Lower leg skin (tissue), 4 donors: Measurements from ENCODE around the gene TBXAS1. TPM values are rescaled to one million over a fixed set of nuclear protein-coding genes. Genes with fewer than 3 reads are reported as not detected.

Experiments
- DNase-seq, 2 donors: peaks; one replicate each; pipeline ENCODE4 v3.0.0-alpha.2; 2019; ENCODE audit warnings: low spot score in 2 of 2
- H3K4me3 ChIP-seq: fragments of 200-600 bp; sonication (generic); 2 replicates; pipeline ENCODE4 v1.5.1; 2017; ENCODE audit warnings: mild to moderate bottlenecking, low read depth; ENCODE audit not compliant: poor library complexity, severe bottlenecking
- POLR2A ChIP-seq, 2 donors: fragments of 450-650 bp; IDR thresholded peaks; one replicate each; pipeline ENCODE4 v1.6.1; 2016 to 2017; ENCODE audit warnings: antibody characterized with exemption in 2 of 2, mild to moderate bottlenecking in 1 of 2, moderate library complexity in 1 of 2
- WGBS, 2 donors: methylation state at CpG; one replicate each; pipeline ENCODE4 v1.1.5; 2018; 5-methylcytosine and 5-hydroxymethylcytosine counted together
- intact Hi-C: fragments of 100-400 bp; cut with DNase I; formaldehyde crosslinking; loops from one replicate; pipeline ENCODE4 v1.15.0; 2023; ENCODE audit warnings: low total_unique reads
- total RNA-seq, 4 donors: library from RNA; depleted of rRNA; stranded (reverse); fragments of >200 nt; gene quantifications; one replicate each; pipeline ENCODE4 v1.1.0, GENCODE V29; 2016
- TF ChIP-seq, protein P1 (sequence below), 3 donors: fragments of 450-650 bp; IDR thresholded peaks; one replicate each; pipeline ENCODE4 v1.5.1; 2016; ENCODE audit warnings: antibody characterized with exemption in 3 of 3, mild to moderate bottlenecking in 3 of 3, moderate library complexity in 2 of 3

The TBXAS1 gene
- total RNA-seq, 4 donors from 2014 or later = 0.91 to 9.9 (median 2.4) TPM

DNA sequence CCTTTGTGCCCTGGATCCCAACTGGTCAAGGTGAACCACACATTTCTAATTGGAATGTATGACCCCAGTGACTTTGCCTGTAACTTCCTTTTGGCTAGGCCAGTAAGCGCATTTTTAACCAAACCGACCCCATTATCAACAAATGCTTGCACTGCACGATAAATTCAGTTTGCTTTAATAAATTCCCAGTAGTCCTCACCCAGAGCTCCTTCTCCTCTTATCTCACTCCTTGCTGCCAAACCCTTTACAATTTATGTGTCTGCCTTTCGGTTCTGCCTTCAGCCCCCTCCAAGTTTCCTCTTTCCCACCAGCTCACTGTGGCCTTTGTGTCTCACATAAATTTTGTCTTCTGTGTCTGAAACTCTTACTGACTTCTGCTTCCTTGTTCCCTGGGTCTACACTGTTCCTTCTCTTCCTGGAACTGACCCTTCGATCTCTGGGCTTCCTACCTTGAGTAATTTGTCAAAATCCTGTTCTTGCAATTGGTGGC lies 59.0 kb downstream of the TBXAS1 start:
- no peak overlapping the region for H3K4me3 ChIP-seq
- DNase-seq = no peak
- no peak for TF ChIP-seq POLR2A (IDR thresholded peaks at IDR 0.05)
- TF ChIP-seq, protein P1, sequence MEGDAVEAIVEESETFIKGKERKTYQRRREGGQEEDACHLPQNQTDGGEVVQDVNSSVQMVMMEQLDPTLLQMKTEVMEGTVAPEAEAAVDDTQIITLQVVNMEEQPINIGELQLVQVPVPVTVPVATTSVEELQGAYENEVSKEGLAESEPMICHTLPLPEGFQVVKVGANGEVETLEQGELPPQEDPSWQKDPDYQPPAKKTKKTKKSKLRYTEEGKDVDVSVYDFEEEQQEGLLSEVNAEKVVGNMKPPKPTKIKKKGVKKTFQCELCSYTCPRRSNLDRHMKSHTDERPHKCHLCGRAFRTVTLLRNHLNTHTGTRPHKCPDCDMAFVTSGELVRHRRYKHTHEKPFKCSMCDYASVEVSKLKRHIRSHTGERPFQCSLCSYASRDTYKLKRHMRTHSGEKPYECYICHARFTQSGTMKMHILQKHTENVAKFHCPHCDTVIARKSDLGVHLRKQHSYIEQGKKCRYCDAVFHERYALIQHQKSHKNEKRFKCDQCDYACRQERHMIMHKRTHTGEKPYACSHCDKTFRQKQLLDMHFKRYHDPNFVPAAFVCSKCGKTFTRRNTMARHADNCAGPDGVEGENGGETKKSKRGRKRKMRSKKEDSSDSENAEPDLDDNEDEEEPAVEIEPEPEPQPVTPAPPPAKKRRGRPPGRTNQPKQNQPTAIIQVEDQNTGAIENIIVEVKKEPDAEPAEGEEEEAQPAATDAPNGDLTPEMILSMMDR (IDR thresholded peaks at IDR 0.05) = no peak
- intact Hi-C loops = no loop called here
- WGBS, 2 donors = 76 to 77% methylated on average over 5 of the region's 5 CpGs

DNA sequence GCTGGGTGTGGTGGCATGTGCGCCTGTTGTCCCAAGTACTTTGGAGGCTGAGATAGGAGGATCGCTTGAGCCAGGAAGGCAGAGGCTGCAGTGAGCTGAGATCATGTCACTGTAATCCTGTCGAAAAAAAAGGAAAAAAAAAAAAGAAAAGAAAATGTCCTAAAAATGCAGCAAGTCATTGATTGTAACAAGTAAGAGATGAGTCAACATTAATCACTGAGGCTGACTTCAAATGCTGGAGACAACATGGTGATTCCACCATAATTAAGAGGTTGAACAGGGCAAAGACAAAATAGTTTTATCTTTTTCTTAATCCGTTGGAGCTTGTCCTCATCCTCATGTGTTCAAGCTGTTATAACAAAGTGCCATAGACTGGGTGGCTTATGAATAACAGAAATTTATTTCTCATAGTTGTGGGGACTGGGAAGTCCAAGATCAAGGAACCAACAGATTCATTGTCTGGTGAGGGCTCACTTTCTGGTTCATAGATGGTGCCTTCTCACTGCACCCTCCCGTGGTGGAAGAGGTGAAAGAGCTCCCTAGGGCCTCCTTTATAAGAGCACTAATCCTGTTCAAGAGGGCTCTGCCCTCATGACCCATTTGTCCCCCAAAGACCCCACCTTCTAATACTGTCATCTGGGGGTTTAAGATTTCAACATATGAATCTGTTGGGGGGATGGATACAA lies 60.3 kb downstream of the TBXAS1 start:
- intact Hi-C loops = no loop called here
- WGBS, 2 donors = 81 to 83% methylated on average over 5 of the region's 5 CpGs

DNA sequence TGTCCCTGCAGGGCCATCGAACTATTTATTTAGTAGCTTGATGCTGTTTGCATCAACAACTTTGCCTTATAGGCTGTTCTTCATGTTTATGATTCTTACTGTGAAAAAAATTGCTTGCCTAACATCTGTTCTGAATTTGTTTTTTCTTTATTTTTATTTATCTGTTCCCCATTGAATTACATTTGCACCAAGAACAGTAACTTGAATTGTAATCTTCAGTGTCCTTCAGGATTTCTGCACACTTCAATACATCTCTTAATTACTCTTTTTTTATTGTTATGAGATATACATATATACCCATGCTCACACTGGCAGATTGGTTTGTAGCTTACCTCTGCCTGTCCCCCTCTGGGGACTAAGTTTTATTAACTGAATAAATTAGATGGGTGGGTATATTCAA lies 64.4 kb downstream of the TBXAS1 start:
- no peak for DNase-seq
- H3K4me3 ChIP-seq = no peak overlapping the region
- intact Hi-C loops = no loop called here
- TF ChIP-seq, protein P1 (IDR thresholded peaks at IDR 0.05) = no peak
- TF ChIP-seq POLR2A (IDR thresholded peaks at IDR 0.05) = no peak
- 70 to 79% methylated on average over 1 of the region's 1 CpG for WGBS, 2 donors

More for the DNA sequence above, 60.3 kb downstream of the TBXAS1 start:
- H3K4me3 ChIP-seq = no peak overlapping the region
- DNase-seq = no peak
- TF ChIP-seq, protein P1 (IDR thresholded peaks at IDR 0.05) = no peak
- no peak for TF ChIP-seq POLR2A (IDR thresholded peaks at IDR 0.05)

DNA sequence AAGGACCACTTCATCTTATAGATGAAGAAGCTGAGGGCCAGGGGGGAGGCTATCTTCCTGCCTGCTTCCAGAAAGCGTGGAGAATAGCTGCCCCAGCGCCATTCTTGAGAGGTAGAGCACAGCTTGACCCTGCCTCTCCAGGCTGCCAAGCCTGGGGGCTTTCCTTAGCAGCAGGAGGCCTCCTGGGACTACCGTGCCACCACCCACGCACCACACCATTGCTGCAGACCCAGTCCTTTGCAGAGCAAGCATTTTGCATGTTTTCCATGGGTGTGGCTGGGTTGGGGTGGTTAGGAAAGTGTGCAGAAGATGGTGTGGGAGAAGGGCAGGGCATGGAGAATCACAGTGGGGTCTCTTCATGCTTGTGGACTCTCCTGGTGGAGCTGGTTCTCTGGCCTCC lies 64.9 kb downstream of the TBXAS1 start:
- no peak overlapping the region for H3K4me3 ChIP-seq
- no peak for DNase-seq
- WGBS, 2 donors = 62 to 64% methylated on average over 2 to 4 of the region's 4 CpGs
- intact Hi-C loops = no loop called here
- TF ChIP-seq, protein P1 (IDR thresholded peaks at IDR 0.05) = no peak
- TF ChIP-seq POLR2A (IDR thresholded peaks at IDR 0.05) = no peak

DNA sequence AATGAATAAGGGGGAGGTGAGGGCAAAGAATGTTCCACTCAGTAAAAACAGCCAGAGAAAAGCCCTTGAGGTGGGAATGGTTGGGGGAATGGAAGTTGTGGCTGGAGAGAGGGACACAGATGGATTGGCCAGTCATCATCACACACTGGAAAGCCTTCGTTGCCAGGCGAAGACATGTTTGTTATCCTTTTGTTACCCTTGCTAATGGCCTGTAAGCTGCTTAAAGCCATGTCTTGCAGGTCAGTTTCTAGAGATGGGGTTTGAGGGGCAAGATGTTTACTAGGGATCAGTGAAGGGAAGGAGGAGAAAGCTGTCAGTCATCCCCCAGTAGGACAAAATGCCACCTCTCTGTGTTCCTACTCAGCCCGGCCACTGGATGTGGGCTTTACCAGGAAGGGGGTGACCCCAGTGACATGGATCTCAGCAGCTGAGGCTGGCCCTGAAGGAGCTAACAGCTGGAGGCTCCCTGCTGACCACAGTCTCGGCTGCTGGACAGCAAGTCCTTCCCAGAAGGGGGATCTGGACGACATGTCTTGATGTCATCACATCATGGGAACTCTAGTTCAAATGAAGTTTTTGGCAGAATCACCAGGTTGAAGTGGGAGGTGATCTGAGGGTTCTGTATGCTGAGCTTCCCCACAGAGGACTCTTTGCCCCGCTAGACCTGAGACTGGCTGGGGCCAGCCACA lies 66.2 kb downstream of the TBXAS1 start:
- no peak overlapping the region for H3K4me3 ChIP-seq
- TF ChIP-seq, protein P1 (IDR thresholded peaks at IDR 0.05) = no peak
- DNase-seq = no peak
- intact Hi-C loops = no loop called here
- 84 to 87% methylated on average over 6 of the region's 6 CpGs for WGBS, 2 donors
